ENCODE measurements around the gene THSD7B.

DNA sequence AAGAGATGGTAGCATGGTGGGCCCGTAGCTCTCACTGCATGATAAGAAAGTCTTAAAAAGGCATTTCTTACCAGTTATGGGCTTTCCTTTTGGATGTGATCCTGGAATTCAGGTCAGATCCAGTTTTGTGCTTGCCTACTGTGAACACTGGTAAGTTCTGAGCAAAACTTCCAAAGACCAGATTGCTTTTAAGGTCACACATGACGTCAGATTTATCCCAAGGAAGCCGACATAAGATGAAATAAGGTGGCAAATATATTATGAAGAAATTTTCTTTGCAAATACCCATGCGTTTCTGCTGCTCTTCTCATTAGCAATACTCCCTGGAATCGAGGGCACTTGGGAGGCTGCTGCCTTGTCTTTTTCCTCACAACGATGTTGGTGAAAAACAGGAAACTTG, 782.5 kb downstream of the THSD7B start:
- TF ChIP-seq, protein P1, sequence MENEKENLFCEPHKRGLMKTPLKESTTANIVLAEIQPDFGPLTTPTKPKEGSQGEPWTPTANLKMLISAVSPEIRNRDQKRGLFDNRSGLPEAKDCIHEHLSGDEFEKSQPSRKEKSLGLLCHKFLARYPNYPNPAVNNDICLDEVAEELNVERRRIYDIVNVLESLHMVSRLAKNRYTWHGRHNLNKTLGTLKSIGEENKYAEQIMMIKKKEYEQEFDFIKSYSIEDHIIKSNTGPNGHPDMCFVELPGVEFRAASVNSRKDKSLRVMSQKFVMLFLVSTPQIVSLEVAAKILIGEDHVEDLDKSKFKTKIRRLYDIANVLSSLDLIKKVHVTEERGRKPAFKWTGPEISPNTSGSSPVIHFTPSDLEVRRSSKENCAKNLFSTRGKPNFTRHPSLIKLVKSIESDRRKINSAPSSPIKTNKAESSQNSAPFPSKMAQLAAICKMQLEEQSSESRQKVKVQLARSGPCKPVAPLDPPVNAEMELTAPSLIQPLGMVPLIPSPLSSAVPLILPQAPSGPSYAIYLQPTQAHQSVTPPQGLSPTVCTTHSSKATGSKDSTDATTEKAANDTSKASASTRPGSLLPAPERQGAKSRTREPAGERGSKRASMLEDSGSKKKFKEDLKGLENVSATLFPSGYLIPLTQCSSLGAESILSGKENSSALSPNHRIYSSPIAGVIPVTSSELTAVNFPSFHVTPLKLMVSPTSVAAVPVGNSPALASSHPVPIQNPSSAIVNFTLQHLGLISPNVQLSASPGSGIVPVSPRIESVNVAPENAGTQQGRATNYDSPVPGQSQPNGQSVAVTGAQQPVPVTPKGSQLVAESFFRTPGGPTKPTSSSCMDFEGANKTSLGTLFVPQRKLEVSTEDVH (IDR thresholded peaks at IDR 0.05; ENCODE audit: low read depth, partially characterized antibody), result no peak
- no peak for TF ChIP-seq NFE2L1 (tag; IDR thresholded peaks at IDR 0.05; ENCODE audit: borderline replicate concordance, low read depth)
- TF ChIP-seq, protein P2, sequence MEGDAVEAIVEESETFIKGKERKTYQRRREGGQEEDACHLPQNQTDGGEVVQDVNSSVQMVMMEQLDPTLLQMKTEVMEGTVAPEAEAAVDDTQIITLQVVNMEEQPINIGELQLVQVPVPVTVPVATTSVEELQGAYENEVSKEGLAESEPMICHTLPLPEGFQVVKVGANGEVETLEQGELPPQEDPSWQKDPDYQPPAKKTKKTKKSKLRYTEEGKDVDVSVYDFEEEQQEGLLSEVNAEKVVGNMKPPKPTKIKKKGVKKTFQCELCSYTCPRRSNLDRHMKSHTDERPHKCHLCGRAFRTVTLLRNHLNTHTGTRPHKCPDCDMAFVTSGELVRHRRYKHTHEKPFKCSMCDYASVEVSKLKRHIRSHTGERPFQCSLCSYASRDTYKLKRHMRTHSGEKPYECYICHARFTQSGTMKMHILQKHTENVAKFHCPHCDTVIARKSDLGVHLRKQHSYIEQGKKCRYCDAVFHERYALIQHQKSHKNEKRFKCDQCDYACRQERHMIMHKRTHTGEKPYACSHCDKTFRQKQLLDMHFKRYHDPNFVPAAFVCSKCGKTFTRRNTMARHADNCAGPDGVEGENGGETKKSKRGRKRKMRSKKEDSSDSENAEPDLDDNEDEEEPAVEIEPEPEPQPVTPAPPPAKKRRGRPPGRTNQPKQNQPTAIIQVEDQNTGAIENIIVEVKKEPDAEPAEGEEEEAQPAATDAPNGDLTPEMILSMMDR (IDR thresholded peaks at IDR 0.05 in 2 of 3, conservative IDR thresholded peaks at IDR 0.05 in 1 of 3; ENCODE audit: insufficient read depth in 2 of 3, low read depth in 1 of 3, low read length in 3 of 3), result no peak
- no peak for TF ChIP-seq SIN3A (IDR thresholded peaks at IDR 0.05; ENCODE audit: borderline replicate concordance in 2 of 2, control insufficient read depth in 1 of 2, low read depth in 2 of 2, low read length in 2 of 2)

All from K562 (cell line).